AG09309 (cell line): Measurements from ENCODE around the gene AGPAT4.

Experiments used
- DNase-seq: peaks from one replicate; pipeline ENCODE4 v3.0.0-alpha.2; 2010; ENCODE audit warnings: low read depth
- H3K4me3 ChIP-seq: 2 replicates; pipeline ENCODE4 v1.5.1; 2011; ENCODE audit warnings: mild to moderate bottlenecking, low read depth, low read length, moderate library complexity; ENCODE audit not compliant: control insufficient read depth
- CTCF ChIP-seq: IDR thresholded peaks from 2 replicates; pipeline ENCODE4 v1.5.1; 2011; ENCODE audit warnings: mild to moderate bottlenecking, low read depth, low read length, inconsistent platforms; ENCODE audit not compliant: insufficient read depth, control insufficient read depth; ENCODE audit errors: missing control alignments

AGPAT4 gene

DNA sequence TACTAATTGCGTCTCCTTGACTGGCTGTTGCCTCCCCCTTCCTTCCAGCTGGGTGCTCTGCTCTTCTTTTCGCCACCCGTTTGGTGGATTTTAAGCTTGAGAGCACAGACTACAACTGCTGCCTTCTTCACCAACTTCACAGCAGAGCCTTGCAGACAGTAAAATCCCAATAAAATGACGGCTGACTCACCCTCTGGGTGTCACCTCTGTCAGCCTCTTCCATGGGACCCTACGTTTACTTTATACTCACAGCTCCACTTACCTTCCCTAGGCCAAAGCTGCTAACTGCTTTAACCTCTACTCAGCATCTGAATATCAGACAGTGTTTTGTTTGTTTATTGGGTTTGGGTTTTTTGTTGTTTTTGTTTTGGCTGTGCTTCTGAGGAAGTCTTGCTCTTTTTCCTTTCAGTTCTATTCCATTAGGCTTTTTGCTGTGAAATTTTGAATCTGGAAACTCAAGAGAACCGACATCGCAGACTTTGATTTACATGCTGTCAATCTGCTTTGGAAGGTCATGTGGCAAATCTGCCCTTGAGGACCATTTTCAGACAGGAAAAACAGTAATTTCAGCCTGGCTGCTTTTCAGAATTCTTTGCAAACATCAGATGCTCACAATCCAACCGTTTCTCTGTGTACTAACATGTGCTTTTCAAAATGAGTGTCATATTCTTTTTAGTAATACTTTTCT lies 2.4 kb downstream of the AGPAT4 start:
- TF ChIP-seq CTCF: no peak
- H3K4me3 ChIP-seq: no peak overlapping the region
- DNase-seq: no peak

GRCh38 chr6:161270116-161270515 lies 3.7 kb downstream of the AGPAT4 start:
- no peak for TF ChIP-seq CTCF
- no peak overlapping the region for H3K4me3 ChIP-seq

GRCh38 chr6:161269310-161269709 lies 4.6 kb downstream of the AGPAT4 start:
- no peak overlapping the region for H3K4me3 ChIP-seq
- no peak for TF ChIP-seq CTCF
- DNase-seq: no peak

More at GRCh38 chr6:161270116-161270515, 3.7 kb downstream of the AGPAT4 start:
- no peak for DNase-seq

DNA sequence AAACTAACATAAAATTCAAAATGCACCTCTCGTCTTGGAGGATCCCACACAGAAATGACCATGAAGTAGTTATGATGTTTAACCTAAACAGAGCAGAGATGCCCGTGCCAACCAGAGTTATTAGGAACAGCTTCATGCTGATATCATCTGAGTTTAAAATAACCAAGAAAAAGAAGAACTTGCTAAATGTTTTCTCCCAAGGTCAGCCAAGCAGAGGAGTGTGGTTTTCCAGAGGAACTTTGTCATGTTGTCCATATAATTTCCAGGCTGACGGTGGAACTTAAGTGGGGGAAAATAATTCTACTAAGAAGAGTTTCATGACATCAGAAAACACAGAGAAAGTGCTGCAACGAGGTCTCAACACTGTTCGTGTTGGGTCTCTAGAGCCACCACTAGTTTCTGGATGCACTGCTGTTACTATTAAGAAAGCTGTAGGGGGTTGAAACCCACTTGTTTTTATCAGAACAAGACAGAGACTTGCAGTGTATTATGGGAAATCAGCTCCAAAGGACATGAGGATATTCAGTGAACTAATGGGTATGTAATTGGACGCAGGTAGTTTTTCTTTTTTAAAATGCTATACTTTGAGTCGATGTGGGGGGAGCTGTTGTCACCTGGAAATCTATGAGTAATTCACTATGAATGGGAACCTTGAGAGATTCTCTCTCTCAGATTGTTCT lies 5.2 kb downstream of the AGPAT4 start:
- no peak for TF ChIP-seq CTCF
- no peak for DNase-seq
- H3K4me3 ChIP-seq: no peak overlapping the region

DNA sequence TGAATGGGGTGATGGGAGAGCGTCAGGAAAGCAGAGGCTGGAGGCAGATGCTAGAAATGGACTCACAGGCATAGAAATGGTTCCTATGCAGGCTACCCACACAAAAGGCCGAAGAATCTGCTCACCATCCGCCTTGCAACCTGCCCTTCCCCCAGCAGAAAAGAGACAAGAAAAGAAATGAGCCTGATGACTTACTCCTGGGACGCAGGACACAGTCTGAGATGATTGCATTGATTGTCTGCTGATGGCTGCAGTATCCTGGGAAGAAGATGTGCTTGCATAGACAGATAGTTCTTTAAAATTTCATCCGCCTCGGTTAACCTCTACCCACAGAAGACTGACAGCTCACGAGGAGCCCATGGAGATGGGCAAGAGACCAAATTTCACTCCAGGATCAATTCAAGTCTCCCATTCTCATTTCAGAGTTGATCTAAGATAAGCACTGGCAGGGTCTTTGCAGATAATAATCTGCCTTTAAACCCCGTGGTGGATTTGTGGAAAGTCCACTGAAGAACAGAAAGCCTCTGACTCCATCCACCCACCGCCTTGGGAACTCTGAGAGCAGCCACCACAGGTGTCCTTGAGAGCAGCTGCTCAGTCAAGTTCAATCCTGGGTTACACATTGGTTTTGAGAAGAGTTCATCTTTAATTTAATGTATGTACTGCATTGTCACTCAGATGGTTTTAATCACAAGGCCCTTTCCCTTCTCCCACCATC lies 7.2 kb downstream of the AGPAT4 start:
- DNase-seq: no peak
- TF ChIP-seq CTCF: no peak
- no peak overlapping the region for H3K4me3 ChIP-seq

- no peak for TF ChIP-seq CTCF
- H3K4me3 ChIP-seq: no peak overlapping the region
- DNase-seq: no peak
Measured at GRCh38 chr6:161265975-161266374, 7.9 kb downstream of the AGPAT4 start.
